B cell (primary cell): ENCODE data around the gene OR6M1.

ENCODE experiments used
- EZH2 ChIP-seq: IDR thresholded peaks from 2 replicates; pipeline ENCODE4 v1.6.1; 2012; ENCODE audit warnings: borderline replicate concordance, low read depth, mild to moderate bottlenecking, moderate library complexity, low read length; ENCODE audit not compliant: insufficient read depth, poor library complexity, severe bottlenecking
- TF ChIP-seq, protein P1 (sequence below): fragments of 200-600 bp; IDR thresholded peaks from one replicate; pipeline ENCODE4 v1.8.0; 2022; ENCODE audit warnings: antibody characterized with exemption, mild to moderate bottlenecking

DNA sequence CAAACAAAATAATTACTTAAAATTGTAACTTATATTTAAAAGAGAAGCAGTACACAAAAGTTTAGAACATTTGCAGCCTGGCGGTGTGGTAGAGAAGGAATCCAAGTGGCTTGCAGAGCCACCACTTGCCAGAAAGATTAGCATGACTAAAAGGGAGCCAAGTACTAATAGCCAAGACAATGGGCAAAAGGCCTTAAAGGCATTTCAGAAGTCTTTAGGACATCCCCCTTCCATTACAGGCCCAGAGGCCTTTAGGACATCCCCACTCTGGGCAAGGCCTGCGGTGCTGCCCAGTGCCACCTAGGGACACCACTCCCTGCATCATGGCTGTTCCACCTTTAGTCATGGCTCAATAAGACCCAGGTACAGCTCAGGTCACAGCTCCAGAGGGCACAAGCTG, 46.9 kb upstream of the OR6M1 start:
- TF ChIP-seq, protein P1, sequence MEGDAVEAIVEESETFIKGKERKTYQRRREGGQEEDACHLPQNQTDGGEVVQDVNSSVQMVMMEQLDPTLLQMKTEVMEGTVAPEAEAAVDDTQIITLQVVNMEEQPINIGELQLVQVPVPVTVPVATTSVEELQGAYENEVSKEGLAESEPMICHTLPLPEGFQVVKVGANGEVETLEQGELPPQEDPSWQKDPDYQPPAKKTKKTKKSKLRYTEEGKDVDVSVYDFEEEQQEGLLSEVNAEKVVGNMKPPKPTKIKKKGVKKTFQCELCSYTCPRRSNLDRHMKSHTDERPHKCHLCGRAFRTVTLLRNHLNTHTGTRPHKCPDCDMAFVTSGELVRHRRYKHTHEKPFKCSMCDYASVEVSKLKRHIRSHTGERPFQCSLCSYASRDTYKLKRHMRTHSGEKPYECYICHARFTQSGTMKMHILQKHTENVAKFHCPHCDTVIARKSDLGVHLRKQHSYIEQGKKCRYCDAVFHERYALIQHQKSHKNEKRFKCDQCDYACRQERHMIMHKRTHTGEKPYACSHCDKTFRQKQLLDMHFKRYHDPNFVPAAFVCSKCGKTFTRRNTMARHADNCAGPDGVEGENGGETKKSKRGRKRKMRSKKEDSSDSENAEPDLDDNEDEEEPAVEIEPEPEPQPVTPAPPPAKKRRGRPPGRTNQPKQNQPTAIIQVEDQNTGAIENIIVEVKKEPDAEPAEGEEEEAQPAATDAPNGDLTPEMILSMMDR = no peak
- no peak for TF ChIP-seq EZH2
